Measurements from ENCODE around the gene ATL2. TPM values are rescaled to one million over a fixed set of nuclear protein-coding genes. Genes with fewer than 3 reads are reported as not detected.
"Not testable (repeated sequence)": the region's sequence is repeated elsewhere in the genome, so short reads cannot be mapped to it uniquely, and the experiment has no call there.

The ATL2 gene
- total RNA-seq, 1 donor from 2014 or later = 87.2 TPM

GRCh38 chr2:38327580-38327979, 49.5 kb downstream of the ATL2 start:
- no peak for DNase-seq (ENCODE audit: low spot score)

- DNase-seq (ENCODE audit: low spot score) = no peak
Observed at GRCh38 chr2:38323623-38324022, 53.5 kb downstream of the ATL2 start.

DNA sequence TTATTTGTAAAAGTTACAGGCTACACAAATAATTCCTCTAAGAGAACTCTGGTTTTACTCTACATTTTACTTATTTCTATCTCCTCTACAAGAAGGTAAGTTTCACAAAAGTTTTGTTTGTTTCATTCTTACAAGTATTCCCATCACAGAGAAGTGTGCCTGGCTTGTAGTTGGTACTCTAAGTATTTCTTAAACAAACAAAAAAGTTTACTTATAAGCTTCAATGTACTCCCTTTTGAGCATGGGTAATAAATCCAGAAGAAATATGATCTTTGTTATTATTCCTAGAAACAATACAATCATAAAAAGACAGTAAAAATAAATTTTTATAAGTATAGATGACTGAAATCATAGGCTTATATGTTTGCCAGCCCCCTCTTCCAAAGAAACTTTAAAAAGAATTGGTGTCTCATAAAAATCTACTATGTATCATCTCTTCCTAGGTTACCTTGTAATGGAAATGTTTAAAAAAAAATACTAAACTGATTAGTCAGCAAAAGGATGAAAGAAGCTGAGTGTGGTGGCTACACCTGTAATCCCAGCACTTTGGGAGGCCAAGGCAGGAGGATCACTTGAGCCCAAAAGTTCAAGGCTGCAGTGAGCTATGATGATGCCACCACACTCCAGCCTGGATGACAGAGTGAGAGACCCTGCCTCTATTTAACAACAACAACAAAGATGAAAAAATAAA, 54.7 kb downstream of the ATL2 start:
- no peak for DNase-seq (ENCODE audit: low spot score)

GRCh38 chr2:38319240-38319639, 57.8 kb downstream of the ATL2 start:
- DNase-seq (ENCODE audit: low spot score) = not testable (repeated sequence)

DNA sequence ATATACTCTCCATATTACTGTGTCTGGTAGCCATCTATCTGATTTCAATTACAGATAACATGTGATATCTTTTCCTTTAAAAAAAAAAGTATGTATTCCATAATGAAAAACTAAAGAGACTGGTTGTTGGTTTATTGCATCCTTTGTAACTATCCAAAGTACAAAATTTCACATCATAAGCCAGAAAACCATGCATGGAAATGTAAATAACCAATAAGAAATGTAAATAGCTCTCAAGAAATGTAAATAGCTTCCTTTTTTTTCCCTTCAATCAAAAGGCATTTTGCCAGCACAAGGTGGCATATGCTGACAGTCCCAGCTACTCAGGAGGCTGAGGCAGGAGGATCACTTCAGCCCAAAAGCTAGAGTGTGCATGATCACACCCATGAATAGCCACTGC, 59.3 kb downstream of the ATL2 start:
- no peak for DNase-seq (ENCODE audit: low spot score)

GRCh38 chr2:38315707-38316333, 61.3 kb downstream of the ATL2 start:
- no peak for DNase-seq (ENCODE audit: low spot score)

GRCh38 chr2:38308821-38309220, 68.3 kb downstream of the ATL2 start:
- DNase-seq (ENCODE audit: low spot score) = no peak

DNA sequence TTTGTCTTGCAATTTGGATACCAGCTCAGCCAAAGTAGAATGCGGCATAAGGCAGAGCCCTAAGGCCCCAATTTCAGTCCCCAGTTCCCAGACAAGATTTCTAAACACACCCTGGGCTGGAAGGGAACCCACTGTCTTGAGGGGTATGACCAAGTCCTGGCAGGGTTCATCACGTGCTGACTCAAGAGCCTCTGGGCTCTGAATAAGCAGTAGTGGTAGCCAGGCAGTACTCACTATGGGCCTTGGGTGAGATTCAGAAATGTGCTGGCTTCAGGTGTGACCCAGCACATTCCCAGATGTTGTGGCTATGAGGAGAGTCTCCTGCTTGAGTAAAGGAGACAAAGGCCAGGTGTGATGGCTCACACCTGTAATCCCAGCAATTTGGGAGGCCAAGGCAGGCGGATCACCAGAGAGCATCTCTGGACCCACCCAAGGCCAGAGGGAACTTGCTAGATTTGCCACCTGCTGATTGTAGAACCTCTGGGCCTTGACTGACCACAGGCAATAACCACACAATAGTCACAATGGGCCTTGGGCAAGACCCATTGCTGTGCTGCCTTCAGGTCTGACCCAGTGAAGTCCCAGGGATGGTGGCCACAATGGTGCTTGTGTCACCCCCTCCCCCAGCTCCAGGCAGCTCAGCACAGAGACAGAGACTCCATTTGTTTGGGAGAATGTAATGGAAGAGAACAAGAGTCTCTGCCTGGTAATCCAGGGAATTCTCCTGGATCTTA, 74.9 kb downstream of the ATL2 start:
- DNase-seq (ENCODE audit: low spot score) = no peak

- no peak for DNase-seq (ENCODE audit: low spot score)
Observed at GRCh38 chr2:38301340-38301968, 75.6 kb downstream of the ATL2 start.

DNA sequence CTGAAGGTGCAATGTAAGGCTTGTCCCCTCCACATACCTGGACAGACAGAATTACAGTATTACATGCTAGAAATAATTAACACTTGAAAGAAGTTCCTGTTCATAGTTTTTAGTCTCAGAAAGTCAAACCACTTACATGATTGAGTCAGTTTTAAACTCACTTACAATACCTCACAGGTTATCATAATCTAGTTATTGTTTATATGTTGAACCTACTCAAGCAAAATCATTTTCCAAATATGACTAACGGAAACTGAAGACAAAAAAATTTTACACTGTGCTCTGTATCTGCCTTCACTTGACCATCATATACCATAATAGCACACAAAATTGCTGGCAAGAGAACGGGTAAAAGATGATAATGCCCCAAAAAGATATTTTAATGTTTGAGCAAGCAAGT, 78.5 kb downstream of the ATL2 start:
- DNase-seq (ENCODE audit: low spot score) = no peak

- no peak for DNase-seq (ENCODE audit: low spot score)
Observed at GRCh38 chr2:38296197-38296780, 80.8 kb downstream of the ATL2 start.

- DNase-seq (ENCODE audit: low spot score) = no peak
Observed at GRCh38 chr2:38294597-38294996, 82.5 kb downstream of the ATL2 start.

DNA sequence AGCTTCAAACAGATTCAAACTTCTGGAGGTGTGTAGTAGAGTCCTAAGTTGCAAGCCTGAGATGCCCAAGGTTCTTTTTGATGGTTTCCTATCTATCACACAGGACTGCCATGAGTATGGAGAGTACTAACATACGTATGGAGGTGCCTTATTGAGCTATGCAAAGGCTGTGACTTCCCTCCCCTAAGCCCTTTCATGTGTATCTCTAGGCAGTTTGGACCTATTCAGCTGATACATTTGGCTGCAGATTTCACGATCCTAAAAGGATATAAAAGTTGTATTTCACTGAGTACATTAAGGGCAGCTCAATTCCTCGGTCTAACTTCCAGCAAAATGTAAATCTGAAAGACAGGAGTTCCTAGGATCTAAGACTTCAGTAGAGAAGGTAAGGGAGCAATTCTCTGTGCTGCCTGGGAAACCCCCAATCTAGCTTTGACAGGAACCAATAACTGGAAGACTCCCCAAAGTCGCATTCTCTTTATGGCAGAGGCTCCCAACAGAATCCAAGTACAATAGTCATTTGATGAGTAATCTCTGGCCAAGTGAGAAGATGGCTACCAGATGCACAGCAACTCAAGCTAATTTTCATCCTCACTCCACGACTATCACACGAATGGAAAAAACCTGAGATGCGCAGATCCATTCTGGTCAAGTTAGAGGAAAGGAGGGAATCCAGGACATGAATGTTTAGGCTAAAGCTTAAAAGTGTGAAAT, 83.8 kb downstream of the ATL2 start:
- no peak for DNase-seq (ENCODE audit: low spot score)

- DNase-seq (ENCODE audit: low spot score) = no peak
Observed at GRCh38 chr2:38290332-38290731, 86.7 kb downstream of the ATL2 start.

DNA sequence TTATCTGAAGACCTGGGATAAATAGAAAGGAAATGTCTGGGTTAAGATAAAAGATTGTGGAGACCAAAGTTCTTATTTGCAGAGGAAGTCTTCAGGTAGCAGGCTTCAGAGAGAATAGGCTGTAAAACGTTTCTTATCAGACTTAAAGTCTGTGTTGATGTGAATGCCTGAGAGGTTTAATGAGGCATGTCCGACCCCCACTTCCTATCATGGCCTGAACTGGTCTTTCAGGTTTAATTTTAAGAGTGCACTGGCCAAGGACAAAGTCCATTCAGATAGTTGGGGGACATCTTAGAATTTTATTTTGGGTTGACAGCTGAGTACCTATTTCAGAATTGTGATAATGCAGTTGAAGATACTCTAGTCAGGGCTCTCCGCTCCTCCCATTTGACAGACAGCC, 92.1 kb downstream of the ATL2 start:
- no peak for DNase-seq (ENCODE audit: low spot score)

DNA sequence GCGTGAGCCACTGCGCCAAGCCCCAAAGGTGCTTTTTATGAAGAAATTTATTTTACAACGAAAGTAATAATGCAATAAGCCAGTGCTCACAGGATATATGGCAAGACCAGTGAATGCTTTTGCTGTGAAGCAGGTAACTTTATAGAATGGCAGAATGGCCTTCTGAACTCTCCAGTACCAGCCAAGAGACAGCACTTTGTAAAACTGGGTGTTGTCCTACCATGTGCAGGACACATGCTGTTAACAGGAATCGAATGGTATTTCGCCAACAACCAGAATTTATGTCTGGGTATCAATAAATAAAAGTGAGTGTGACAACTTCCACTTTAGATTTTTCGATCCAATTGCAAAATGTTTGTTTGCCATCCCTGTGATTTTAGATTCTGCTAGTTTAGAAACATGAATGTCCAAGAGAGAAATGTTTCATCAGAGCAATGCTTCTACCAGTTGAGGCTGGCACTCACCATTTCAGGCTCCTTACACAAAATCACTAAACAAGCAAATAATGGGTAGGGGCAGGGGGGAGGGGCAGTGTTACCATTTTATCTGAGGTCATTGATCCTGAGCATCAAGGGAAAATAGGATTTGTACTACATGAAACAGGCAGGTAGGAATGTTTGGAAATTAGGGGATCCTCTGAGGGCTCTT, 95.9 kb downstream of the ATL2 start:
- no peak for DNase-seq (ENCODE audit: low spot score)

DNA sequence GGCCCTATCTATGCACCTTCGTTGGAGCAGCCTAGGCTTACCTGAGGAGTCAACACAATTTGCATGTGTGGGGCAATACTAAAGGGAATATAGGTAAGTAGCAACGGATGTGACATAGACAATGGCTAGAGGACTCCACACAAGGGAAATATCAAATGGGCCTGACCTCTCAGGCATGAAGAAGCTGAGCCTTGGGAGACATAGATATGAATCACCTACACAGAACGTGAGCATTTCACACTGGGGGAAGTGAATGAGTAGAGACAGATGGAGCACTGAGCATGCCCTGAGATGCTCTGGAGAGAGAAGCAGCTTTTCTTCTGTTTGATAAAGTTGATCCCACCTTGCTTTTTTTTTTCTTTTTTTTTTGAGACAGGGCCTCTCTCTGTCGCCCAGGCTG, 97.9 kb downstream of the ATL2 start:
- DNase-seq (ENCODE audit: low spot score) = no peak

DNA sequence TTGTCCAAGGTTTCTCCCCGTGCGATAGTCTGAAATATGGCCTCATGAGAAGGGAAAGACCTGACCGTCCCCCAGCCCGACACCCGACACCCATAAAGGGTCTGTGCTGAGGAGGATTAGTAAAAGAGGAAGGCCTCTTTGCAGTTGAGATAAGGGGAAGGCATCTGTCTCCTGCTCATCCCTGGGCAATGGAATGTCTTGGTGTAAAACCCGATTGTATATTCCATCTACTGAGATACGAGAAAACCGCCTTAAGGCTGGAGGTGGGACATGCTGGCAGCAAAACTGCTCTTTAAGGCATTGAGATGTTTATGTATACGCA, 99.0 kb downstream of the ATL2 start:
- DNase-seq (ENCODE audit: low spot score) = not testable (repeated sequence)

GRCh38 chr2:38277245-38278116, 99.6 kb downstream of the ATL2 start:
- no peak for DNase-seq (ENCODE audit: low spot score)

Data from ureter (tissue), 1 donor.